ENCODE measurements around the gene HMBS.

The HMBS gene

GRCh38 chr11:119116601-119117000 lies 31.9 kb downstream of the HMBS start:
- Histone ChIP-seq H3K4me1 (ENCODE audit: control insufficient read depth, insufficient read depth, low read length) (peaks cover 5% of the 10 kb centered on the region), H3K36me3 (ENCODE audit: control insufficient read depth, insufficient read depth, low read length) (peaks cover 12% of the 10 kb centered on the region), H3K9ac (ENCODE audit: low read depth, low read length) (no peak overlapping the region), H3K4me3 (ENCODE audit: low read depth, low read length) (no peak overlapping the region), H3K27me3 (ENCODE audit: control insufficient read depth, insufficient read depth, low read length) (no peaks in the 10 kb centered on the region), H3K9me3 (ENCODE audit: control insufficient read depth, insufficient read depth, low read length) (no peaks in the 10 kb centered on the region)

GRCh38 chr11:119117004-119117706 lies 32.5 kb downstream of the HMBS start:
- H3K36me3 ChIP-seq (ENCODE audit: control insufficient read depth, insufficient read depth, low read length): peaks cover 12% of the 10 kb centered on the region
- H3K9me3 ChIP-seq (ENCODE audit: control insufficient read depth, insufficient read depth, low read length): no peaks in the 10 kb centered on the region
- no peak overlapping the region for H3K9ac ChIP-seq (ENCODE audit: low read depth, low read length)
- no peaks in the 10 kb centered on the region for H3K27me3 ChIP-seq (ENCODE audit: control insufficient read depth, insufficient read depth, low read length)
- peaks cover 5% of the 10 kb centered on the region for H3K4me1 ChIP-seq (ENCODE audit: control insufficient read depth, insufficient read depth, low read length)
- H3K4me3 ChIP-seq (ENCODE audit: low read depth, low read length): no peak overlapping the region

GRCh38 chr11:119118227-119118626 lies 33.5 kb downstream of the HMBS start:
- Histone ChIP-seq H3K4me3 (ENCODE audit: low read depth, low read length) (no peak overlapping the region), H3K27me3 (ENCODE audit: control insufficient read depth, insufficient read depth, low read length) (no peaks in the 10 kb centered on the region), H3K9me3 (ENCODE audit: control insufficient read depth, insufficient read depth, low read length) (no peaks in the 10 kb centered on the region)

GRCh38 chr11:119118946-119119345 lies 34.3 kb downstream of the HMBS start:
- peaks cover 10% of the 10 kb centered on the region for H3K36me3 ChIP-seq (ENCODE audit: control insufficient read depth, insufficient read depth, low read length)
- no peaks in the 10 kb centered on the region for H3K9me3 ChIP-seq (ENCODE audit: control insufficient read depth, insufficient read depth, low read length)
- H3K27me3 ChIP-seq (ENCODE audit: control insufficient read depth, insufficient read depth, low read length): no peaks in the 10 kb centered on the region
- no peak overlapping the region for H3K9ac ChIP-seq (ENCODE audit: low read depth, low read length)
- peaks cover 7% of the 10 kb centered on the region for H3K4me1 ChIP-seq (ENCODE audit: control insufficient read depth, insufficient read depth, low read length)
- no peak overlapping the region for H3K4me3 ChIP-seq (ENCODE audit: low read depth, low read length)

More at GRCh38 chr11:119118227-119118626, 33.5 kb downstream of the HMBS start:
- Histone ChIP-seq H3K36me3 (ENCODE audit: control insufficient read depth, insufficient read depth, low read length) (peaks cover 12% of the 10 kb centered on the region), H3K4me1 (ENCODE audit: control insufficient read depth, insufficient read depth, low read length) (peaks cover 7% of the 10 kb centered on the region), H3K9ac (ENCODE audit: low read depth, low read length) (no peak overlapping the region)

GRCh38 chr11:119120639-119121007 lies 35.9 kb downstream of the HMBS start:
- H3K36me3 ChIP-seq (ENCODE audit: control insufficient read depth, insufficient read depth, low read length): peaks cover 3% of the 10 kb centered on the region
- H3K9me3 ChIP-seq (ENCODE audit: control insufficient read depth, insufficient read depth, low read length): no peaks in the 10 kb centered on the region
- no peaks in the 10 kb centered on the region for H3K27me3 ChIP-seq (ENCODE audit: control insufficient read depth, insufficient read depth, low read length)
- peak overlapping the region; percentile 59 for H3K4me3 ChIP-seq (ENCODE audit: low read depth, low read length)
- H3K9ac ChIP-seq (ENCODE audit: low read depth, low read length): no peak overlapping the region
- H3K4me1 ChIP-seq (ENCODE audit: control insufficient read depth, insufficient read depth, low read length): peaks cover 7% of the 10 kb centered on the region

GRCh38 chr11:119121008-119121810 lies 36.5 kb downstream of the HMBS start, which contains the start of gene HINFP:
TSS of gene HINFP (plus strand) at chr11:119121580. CDS start at chr11:119126945, 5,365 bp downstream.
- Histone ChIP-seq H3K9me3 (ENCODE audit: control insufficient read depth, insufficient read depth, low read length) (no peaks in the 10 kb centered on the region), H3K4me3 (ENCODE audit: low read depth, low read length) (peak within 1 kb of the TSS; percentile 99), H3K36me3 (ENCODE audit: control insufficient read depth, insufficient read depth, low read length) (peaks cover under 1% of the 10 kb centered on the region), H3K9ac (ENCODE audit: low read depth, low read length) (peak within 1 kb of the TSS; percentile 70), H3K27me3 (ENCODE audit: control insufficient read depth, insufficient read depth, low read length) (no peaks in the 10 kb centered on the region), H3K4me1 (ENCODE audit: control insufficient read depth, insufficient read depth, low read length) (peaks cover 7% of the 10 kb centered on the region)

DNA sequence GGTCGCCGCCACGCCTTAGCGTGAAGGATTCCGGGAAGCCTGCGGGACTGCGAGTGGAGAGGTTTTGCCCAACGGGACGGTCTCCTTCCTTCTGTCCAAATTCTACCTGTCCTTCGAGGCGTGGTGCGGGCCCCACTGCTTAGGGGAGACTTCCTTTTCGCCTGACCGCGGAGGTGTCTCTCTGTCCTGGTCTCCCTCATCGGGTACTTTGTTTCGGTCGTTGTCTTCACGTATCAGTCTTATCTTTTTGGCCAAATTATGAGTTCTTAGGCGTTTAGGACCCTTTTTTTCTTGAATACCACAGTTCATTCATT lies 37.1 kb downstream of the HMBS start:
- Histone ChIP-seq H3K9me3 (ENCODE audit: control insufficient read depth, insufficient read depth, low read length) (no peaks in the 10 kb centered on the region), H3K4me1 (ENCODE audit: control insufficient read depth, insufficient read depth, low read length) (peaks cover 7% of the 10 kb centered on the region), H3K36me3 (ENCODE audit: control insufficient read depth, insufficient read depth, low read length) (no peaks in the 10 kb centered on the region), H3K4me3 (ENCODE audit: low read depth, low read length) (peak overlapping the region; percentile 99), H3K9ac (ENCODE audit: low read depth, low read length) (peak overlapping the region; percentile 70), H3K27me3 (ENCODE audit: control insufficient read depth, insufficient read depth, low read length) (no peaks in the 10 kb centered on the region)

DNA sequence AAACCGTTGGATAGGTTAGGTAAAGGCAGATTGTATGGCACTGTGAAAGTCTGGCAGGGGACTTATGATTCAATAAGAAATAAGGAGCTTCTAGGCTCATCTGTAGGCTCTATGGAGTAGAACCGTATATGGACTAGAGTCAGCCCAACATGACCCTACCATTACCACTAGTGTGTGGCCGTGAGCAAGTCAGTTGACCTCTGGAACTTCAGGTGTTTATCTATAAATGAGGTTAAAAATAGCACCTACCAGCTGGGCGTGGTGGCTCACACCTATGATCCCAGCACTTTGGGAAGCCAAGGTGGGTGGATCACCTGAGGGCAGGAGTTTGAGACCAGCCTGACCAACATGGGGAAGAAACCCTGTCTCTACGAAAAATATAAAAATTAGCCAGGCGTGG lies 41.1 kb downstream of the HMBS start:
- no peaks in the 10 kb centered on the region for H3K27me3 ChIP-seq (ENCODE audit: control insufficient read depth, insufficient read depth, low read length)
- H3K36me3 ChIP-seq (ENCODE audit: control insufficient read depth, insufficient read depth, low read length): no peaks in the 10 kb centered on the region
- no peaks in the 10 kb centered on the region for H3K9me3 ChIP-seq (ENCODE audit: control insufficient read depth, insufficient read depth, low read length)
- H3K9ac ChIP-seq (ENCODE audit: low read depth, low read length): no peak overlapping the region
- H3K4me3 ChIP-seq (ENCODE audit: low read depth, low read length): no peak overlapping the region
- peaks cover 2% of the 10 kb centered on the region for H3K4me1 ChIP-seq (ENCODE audit: control insufficient read depth, insufficient read depth, low read length)

DNA sequence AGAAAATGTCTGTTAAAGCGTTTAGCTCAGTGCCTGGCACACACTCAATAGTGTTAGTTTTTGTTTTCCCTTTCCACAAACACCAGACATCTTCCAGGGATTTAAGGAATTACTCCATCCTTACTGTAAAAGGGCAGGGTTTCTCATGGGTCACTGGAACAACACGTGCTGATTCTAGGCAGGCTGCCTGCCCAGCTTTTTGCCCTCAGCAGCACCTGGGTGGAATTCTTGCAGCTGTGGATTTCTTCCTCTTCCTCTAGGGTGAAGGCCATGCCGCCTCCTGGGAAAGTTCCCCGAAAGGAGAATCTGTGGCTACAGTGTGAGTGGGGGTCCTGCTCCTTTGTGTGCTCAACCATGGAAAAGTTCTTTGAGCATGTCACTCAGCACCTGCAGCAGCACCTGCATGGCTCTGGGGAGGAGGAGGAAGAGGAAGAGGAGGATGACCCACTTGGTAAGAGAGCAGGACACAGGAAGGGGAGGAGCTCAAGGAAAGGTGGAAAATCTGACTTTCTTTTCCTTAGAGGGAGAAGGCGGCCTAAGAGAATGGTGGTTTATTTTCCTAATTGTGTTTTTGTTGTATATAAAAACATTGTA lies 42.1 kb downstream of the HMBS start:
- Histone ChIP-seq H3K27me3 (ENCODE audit: control insufficient read depth, insufficient read depth, low read length) (no peaks in the 10 kb centered on the region), H3K9me3 (ENCODE audit: control insufficient read depth, insufficient read depth, low read length) (no peaks in the 10 kb centered on the region), H3K9ac (ENCODE audit: low read depth, low read length) (no peak overlapping the region), H3K4me3 (ENCODE audit: low read depth, low read length) (no peak overlapping the region), H3K36me3 (ENCODE audit: control insufficient read depth, insufficient read depth, low read length) (peaks cover 8% of the 10 kb centered on the region), H3K4me1 (ENCODE audit: control insufficient read depth, insufficient read depth, low read length) (peaks cover 2% of the 10 kb centered on the region)

GRCh38 chr11:119130662-119131061 lies 46.0 kb downstream of the HMBS start:
- Histone ChIP-seq H3K4me3 (ENCODE audit: low read depth, low read length) (no peak overlapping the region), H3K36me3 (ENCODE audit: control insufficient read depth, insufficient read depth, low read length) (peaks cover 26% of the 10 kb centered on the region), H3K9me3 (ENCODE audit: control insufficient read depth, insufficient read depth, low read length) (no peaks in the 10 kb centered on the region), H3K4me1 (ENCODE audit: control insufficient read depth, insufficient read depth, low read length) (no peaks in the 10 kb centered on the region), H3K9ac (ENCODE audit: low read depth, low read length) (no peak overlapping the region), H3K27me3 (ENCODE audit: control insufficient read depth, insufficient read depth, low read length) (no peaks in the 10 kb centered on the region)

DNA sequence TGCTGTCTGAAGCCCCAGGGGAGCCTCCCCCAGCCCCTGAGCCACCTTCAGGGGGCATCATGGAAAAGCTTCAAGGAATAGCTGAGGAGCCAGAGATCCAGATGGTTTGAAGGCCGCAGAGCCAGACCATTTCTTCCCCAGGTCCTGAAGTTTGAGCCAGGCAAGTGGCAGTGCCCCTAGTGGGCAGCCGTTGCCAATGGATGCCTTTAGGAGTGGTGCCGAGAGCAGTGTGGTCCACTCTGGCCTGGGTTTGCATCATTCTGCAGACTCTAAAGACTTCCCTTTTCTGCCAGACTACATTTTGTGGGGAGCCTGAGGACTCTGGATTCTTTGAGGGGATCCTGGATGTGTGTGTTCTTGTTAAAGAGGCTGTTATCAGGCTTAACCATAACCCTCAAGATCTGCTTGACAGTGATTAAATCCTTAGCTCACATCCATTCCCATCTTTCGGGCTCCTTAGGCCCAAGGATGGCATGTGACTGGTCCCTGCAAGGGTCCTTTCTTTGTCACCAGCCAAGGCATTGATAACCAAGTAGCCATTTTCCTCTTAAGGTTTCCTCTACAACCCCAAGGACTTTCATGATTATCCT lies 49.8 kb downstream of the HMBS start:
- Histone ChIP-seq H3K4me3 (ENCODE audit: low read depth, low read length) (no peak overlapping the region), H3K27me3 (ENCODE audit: control insufficient read depth, insufficient read depth, low read length) (no peaks in the 10 kb centered on the region), H3K4me1 (ENCODE audit: control insufficient read depth, insufficient read depth, low read length) (no peaks in the 10 kb centered on the region), H3K9me3 (ENCODE audit: control insufficient read depth, insufficient read depth, low read length) (no peaks in the 10 kb centered on the region), H3K9ac (ENCODE audit: low read depth, low read length) (no peak overlapping the region), H3K36me3 (ENCODE audit: control insufficient read depth, insufficient read depth, low read length) (peaks cover 26% of the 10 kb centered on the region)

Data from iPS-15b (cell line).